SK-N-SH (cell line): Measurements from ENCODE around the gene SPNS1.

Experiments used
- RXRA ChIP-seq: IDR thresholded peaks from 2 replicates; pipeline ENCODE4 v1.4.0; 2012; ENCODE audit warnings: low read depth, mild to moderate bottlenecking, borderline replicate concordance
- ZBTB33 ChIP-seq: IDR thresholded peaks from 2 replicates; pipeline ENCODE4 v1.4.0; 2012; ENCODE audit warnings: low read depth, borderline replicate concordance
- TF ChIP-seq, protein P1 (sequence below): fragments of 200-600 bp; sonication (generic); IDR thresholded peaks from 2 replicates; pipeline ENCODE4 v1.6.1; 2017; ENCODE audit warnings: antibody characterized with exemption, mild to moderate bottlenecking, moderate library complexity

GRCh38 chr16:28951410-28951943 is 23.1 kb upstream of the SPNS1 start:
- TF ChIP-seq, protein P1, sequence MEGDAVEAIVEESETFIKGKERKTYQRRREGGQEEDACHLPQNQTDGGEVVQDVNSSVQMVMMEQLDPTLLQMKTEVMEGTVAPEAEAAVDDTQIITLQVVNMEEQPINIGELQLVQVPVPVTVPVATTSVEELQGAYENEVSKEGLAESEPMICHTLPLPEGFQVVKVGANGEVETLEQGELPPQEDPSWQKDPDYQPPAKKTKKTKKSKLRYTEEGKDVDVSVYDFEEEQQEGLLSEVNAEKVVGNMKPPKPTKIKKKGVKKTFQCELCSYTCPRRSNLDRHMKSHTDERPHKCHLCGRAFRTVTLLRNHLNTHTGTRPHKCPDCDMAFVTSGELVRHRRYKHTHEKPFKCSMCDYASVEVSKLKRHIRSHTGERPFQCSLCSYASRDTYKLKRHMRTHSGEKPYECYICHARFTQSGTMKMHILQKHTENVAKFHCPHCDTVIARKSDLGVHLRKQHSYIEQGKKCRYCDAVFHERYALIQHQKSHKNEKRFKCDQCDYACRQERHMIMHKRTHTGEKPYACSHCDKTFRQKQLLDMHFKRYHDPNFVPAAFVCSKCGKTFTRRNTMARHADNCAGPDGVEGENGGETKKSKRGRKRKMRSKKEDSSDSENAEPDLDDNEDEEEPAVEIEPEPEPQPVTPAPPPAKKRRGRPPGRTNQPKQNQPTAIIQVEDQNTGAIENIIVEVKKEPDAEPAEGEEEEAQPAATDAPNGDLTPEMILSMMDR, result no peak
- TF ChIP-seq ZBTB33, result no peak
- no peak for TF ChIP-seq RXRA
